PC-3 (cell line): ENCODE results near the gene TLE6.

Experiments
- CTCF ChIP-seq: fragments of 300-600 bp; sonication (generic); conservative IDR thresholded peaks from 2 replicates; pipeline ENCODE4 v1.5.1; 2017; ENCODE audit warnings: antibody characterized with exemption, low read depth, mild to moderate bottlenecking, low read length
- EZH2 ChIP-seq: fragments of 300-600 bp; sonication (generic); IDR thresholded peaks from one replicate; pipeline ENCODE4 v1.6.1; 2017; ENCODE audit warnings: antibody characterized with exemption, mild to moderate bottlenecking, low read length; ENCODE audit not compliant: unreplicated experiment
- EZH2phosphoT487 ChIP-seq: fragments of 300-600 bp; sonication (generic); IDR thresholded peaks from 2 replicates; pipeline ENCODE4 v1.6.1; 2018; ENCODE audit warnings: mild to moderate bottlenecking, antibody characterized with exemption, low read length, borderline replicate concordance

- TF ChIP-seq CTCF: no peak
- no peak for TF ChIP-seq EZH2
- no peak for TF ChIP-seq EZH2phosphoT487
These were observed 43.1 kb downstream of the TLE6 start for GRCh38 chr19:3020321-3020960.
